HG02623 (cell line): ENCODE results near the gene TIGD1.

Experiments used
- ATAC-seq: cut with Tn5 transposase; IDR thresholded peaks from one replicate; pipeline ENCODE4 v1.9.1; 2021; ENCODE audit warnings: moderate library complexity; ENCODE audit not compliant: unreplicated experiment

The TIGD1 gene

GRCh38 chr2:232524771-232525170, 25.6 kb downstream of the TIGD1 start:
- ATAC-seq, result no peak

DNA sequence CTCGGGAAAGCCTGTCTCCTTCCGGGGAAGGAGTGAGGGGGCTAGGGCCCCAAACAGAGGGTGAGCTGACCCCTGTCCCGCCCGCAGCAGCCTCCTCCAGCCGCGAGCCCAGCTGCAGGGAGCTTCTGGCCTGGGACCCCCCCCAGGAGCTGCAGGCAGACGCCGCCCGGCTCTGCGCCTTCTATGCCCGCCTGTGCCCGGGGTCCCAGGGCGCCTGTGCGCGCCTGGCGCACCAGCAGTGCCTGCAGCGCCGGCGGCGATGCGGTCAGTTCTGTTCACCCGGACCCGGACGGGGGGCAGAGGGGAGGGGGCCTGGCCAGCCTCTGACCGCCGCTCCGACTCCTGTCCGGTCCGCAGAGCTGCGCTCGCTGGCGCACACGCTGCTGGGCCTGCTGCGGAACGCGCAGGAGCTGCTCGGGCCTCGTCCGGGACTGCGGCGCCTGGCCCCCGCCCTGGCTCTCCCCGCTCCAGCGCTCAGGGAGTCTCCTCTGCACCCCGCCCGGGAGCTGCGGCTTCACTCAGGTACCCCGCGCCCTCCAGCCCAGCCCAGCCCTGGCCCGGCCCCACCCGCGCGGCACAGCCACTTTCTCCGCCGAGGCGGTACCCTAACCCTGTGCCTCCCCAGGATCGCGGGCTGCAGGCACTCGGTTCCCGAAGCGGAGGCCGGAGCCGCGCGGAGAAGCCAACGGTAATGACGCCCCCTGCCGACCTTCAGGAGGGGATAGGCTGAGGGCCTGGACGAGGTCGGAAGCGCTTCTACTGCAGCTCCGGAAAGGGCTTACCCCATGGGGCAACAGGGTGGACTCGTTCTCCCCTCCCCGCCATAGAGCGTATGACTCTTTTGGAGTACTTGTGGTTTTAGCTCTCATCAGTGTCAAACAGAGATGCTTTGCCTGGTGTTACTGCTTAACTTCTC, 26.4 kb downstream of the TIGD1 start:
- no peak for ATAC-seq

DNA sequence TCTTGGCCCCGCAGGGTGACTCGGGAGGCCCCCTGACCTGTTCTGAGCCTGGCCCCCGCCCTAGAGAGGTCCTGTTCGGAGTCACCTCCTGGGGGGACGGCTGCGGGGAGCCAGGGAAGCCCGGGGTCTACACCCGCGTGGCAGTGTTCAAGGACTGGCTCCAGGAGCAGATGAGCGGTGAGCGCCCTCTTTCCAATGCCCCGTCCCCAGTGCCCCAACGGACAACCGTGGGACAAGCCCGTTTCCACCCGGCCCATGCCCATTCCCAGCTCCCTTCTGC, 27.0 kb downstream of the TIGD1 start:
- no peak for ATAC-seq

DNA sequence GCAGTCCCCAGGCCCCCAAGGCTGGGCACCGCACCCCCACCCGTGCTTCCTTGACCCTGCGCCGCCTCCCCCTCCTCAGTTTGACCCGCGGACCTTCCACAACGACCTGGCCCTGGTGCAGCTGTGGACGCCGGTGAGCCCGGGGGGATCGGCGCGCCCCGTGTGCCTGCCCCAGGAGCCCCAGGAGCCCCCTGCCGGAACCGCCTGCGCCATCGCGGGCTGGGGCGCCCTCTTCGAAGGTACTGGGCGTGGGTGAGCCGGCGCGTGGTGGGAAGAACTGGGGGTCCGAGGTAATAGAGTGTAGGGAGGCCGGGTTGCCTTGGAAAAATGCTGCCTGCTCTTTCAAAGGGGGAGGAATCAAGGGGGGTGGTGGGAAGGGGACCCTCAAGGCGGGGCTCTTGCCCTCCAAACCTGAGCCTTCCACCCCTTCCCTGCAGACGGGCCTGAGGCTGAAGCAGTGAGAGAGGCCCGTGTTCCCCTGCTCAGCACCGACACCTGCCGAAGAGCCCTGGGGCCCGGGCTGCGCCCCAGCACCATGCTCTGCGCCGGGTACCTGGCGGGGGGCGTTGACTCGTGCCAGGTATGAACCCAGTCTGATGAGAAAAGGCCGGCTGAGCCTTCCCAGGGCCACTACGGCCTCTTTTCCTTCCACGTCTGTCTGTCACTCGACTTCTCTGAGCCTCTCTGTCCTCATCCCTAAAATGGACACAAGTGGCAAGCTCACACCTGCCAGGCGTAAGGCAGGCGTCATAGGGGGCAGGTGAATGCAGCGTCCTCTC, 27.5 kb downstream of the TIGD1 start:
- no peak for ATAC-seq

- ATAC-seq, result no peak
Measured at GRCh38 chr2:232521959-232522622, 28.3 kb downstream of the TIGD1 start.

DNA sequence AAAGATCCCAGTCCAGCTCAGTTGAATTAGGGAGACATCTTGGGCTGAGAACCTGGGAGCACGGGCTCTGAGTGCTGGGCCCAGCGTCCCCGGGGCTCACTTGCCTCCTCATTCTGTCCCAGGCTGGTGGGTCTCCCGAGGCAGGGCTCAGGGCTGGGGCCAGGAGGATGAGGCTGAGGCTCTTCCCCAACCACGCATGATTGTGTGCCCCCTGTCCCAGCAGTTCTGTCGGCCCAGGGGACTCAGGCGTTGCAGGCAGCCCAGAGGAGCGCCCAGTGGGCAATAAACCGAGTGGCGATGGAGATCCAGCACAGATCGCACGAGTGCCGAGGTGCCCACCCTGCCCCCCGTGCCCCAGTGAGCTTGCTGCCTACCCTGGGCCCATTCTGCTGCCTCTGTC, 29.3 kb downstream of the TIGD1 start:
- ATAC-seq, result no peak

DNA sequence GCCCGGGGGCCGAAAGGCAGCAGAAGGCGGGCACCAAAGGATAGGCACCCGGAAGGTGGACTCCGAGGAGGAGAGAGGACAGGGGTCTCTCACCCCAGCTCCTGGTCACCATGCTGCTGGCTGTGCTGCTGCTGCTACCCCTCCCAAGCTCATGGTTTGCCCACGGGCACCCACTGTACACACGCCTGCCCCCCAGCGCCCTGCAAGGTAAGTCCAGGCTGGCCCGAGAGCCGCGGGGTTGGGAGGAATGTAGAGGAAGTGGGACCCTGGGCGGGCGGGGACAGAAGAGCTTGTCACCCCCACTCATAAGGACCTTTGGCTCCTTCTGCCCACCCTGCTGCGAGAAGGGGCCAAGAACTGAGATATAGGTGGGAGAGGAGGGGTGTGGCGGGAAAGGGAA, 29.9 kb downstream of the TIGD1 start:
- ATAC-seq, result no peak

GRCh38 chr2:232519581-232520438, 30.5 kb downstream of the TIGD1 start, which contains the start of gene PRSS56:
Gene PRSS56, plus strand, starts transcription at chr2:232520388. Its CDS starts 211 bp downstream, at chr2:232520599.
- ATAC-seq, result no peak

DNA sequence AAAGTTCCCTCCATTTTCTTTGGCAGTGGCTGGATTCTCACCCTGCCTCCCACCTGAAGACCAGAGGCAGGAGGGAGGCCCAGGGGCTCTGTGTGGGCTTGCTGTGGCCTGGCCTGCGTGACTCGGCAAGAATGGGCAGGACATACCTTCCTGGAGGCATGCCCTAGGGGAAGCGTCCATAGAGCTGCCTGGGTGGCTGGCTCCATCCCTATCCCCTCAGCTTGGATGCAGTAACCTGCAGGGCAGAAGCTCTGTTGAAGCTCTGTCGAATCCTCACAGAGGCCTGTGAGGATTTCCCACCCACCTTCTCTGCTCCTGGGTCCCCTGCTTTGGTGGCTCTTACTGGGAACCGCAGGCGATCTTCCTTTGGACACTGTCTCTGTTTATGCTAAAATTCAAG, 31.5 kb downstream of the TIGD1 start:
- no peak for ATAC-seq

DNA sequence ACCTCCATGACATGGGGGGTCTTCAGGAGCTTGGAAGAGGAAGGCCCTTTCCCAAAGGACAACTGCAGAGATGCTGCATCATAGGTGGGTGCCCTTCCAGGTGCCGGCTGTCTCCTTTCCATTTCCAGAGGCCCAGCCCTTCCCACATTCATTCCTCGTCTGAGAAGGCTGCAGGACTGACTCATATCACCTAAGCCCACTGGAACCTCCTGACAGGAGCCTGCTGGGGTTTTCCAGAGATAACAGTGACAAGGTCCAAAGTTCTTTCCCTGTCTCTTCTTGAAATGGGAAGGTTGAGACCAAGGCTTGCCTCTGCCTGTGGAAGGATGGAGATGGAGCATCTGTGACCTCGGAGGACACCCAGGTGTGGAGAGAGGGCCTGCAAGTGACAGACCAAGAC, 33.8 kb downstream of the TIGD1 start:
- ATAC-seq, result no peak

DNA sequence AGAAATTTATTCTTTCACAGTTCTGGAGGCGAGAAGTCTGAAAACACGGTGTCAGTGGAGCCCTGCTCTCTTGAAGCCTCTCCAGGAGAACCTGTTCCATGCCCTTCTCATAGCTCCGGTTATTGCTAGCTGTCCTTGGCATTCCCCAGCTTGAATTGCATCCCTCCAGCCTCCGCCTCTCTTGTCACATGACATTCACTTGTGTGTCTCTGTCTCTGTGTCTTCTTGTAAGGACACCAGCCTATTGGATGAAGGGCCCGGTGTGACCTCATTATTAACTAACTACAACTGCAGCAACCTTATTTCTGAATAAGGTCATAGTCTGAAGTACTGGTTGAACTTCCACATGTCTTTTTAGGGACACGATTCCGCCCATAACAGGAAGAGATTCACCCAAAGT, 34.7 kb downstream of the TIGD1 start:
- no peak for ATAC-seq

GRCh38 chr2:232513353-232513752, 37.0 kb downstream of the TIGD1 start:
- ATAC-seq, result no peak

GRCh38 chr2:232512602-232513001, 37.8 kb downstream of the TIGD1 start:
- no peak for ATAC-seq

DNA sequence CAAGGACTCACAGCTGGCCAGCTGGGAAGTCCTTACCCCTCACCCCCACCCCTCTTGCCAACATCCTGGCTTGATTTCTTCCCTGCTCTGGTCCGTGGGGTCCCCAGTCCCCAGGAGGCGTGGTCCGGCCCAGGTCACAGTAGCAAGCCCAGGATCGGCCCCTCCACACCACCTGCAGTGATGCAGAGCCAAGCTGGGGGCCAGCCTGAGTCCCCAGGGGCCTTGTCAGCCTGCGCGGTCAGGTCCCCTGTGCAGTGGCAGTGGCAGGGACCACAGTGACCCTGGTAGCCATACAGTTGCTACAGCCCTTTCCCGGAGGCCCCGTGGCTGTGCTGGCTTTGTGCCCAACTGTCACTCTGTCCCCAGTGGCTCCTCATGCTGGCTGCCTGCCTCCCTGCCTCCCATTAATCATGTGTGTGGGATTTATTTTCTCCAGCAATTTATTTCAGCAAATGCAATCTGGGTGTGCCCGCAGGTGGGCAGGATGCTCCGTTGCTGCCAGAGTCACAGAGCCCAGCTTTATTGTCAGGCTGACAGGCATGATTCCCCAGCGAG, 38.9 kb downstream of the TIGD1 start:
- ATAC-seq, result no peak

DNA sequence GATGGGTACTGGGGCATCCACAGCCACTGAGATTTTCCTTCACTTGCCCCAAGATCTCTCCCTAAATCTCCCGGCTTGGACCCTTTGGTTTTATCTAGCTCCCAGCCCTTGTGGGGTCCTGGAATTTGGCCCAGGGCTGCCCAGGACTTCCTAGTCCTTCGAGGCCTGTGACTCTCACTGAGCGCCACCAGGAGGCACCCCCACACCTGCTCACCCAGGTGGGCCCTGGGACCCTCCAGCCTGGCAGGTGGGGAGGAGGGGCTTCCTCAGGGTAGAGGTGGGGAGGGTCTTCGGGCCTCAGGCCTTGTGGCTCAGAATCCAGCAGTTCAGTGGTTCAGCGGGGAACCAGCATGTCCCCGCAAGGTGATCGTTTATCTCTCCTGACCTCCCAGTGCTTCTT, 42.1 kb downstream of the TIGD1 start:
- ATAC-seq, result no peak

GRCh38 chr2:232506709-232507108, 43.6 kb downstream of the TIGD1 start:
- ATAC-seq, result no peak

- no peak for ATAC-seq
Measured at GRCh38 chr2:232505856-232506255, 44.5 kb downstream of the TIGD1 start.

- no peak for ATAC-seq
Measured at GRCh38 chr2:232504438-232504837, 45.9 kb downstream of the TIGD1 start.

DNA sequence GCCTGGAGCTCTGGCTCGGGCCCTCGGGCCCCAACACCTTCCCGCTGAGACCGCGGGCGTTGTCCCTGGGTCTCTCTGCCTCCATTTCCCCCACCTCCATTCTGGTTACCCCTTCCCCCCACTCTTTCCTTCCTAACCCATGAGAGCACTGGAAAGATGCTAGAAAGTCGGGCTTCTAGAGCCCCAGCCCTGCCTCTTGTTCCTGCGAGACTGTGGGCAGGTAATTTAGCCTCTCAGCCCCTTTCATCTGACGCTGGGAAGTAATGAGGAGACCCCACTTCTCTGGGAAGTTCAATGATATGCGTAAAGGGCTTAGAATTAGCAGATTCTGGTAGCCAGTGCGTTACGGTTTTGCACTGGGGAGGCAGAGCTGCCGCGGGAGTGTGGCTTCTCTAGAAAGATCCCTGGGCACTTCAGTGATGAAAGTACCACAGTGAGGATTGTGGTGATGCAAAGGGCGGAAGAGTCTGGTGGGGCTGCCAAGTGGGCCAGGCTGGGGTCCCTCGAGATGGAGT, 46.5 kb downstream of the TIGD1 start:
- ATAC-seq, result no peak
